B cell (primary cell): Measurements from ENCODE around the gene BDH1. TPM values are rescaled to one million over a fixed set of nuclear protein-coding genes. Genes with fewer than 3 reads are reported as not detected.
A peak's percentile ranks its signal among the peaks of the same experiment; 100 is the strongest.

ENCODE experiments used
- ATAC-seq: fragments of 200-7000 bp; cut with Tn5 transposase; one replicate; pipeline ENCODE4 v1.10.0; 2021; ENCODE audit warnings: low read depth, mild to moderate bottlenecking, moderate number of reproducible peaks, moderate library complexity
- CTCF ChIA-PET: fragments of 350-600 bp; sonication (Branson Sonifier 250); formaldehyde crosslinking; loops from one replicate; lab custom pipeline; 2021; ENCODE audit warnings: antibody characterized with exemption, inconsistent platforms; lab: Charles Lee
- POLR2A ChIA-PET: fragments of 350-600 bp; sonication (Branson Sonifier 250); formaldehyde crosslinking; loops from one replicate; lab custom pipeline; 2021; ENCODE audit warnings: antibody characterized with exemption; lab: Charles Lee
- DNase-seq: peaks from one replicate; pipeline ENCODE4 v3.0.0; 2013
- H2AFZ ChIP-seq: 2 replicates; pipeline ENCODE4 v1.6.1; 2012; ENCODE audit warnings: mild to moderate bottlenecking, low read depth, low read length; ENCODE audit not compliant: insufficient read depth, poor library complexity, severe bottlenecking
- H3K27ac ChIP-seq, 2 donors: 1 replicate in 1 of 2; 2 replicates in 1 of 2; pipeline ENCODE4 v1.5.1; 2012 to 2013; ENCODE audit warnings: low read length in 2 of 2, mild to moderate bottlenecking in 2 of 2, moderate library complexity in 1 of 2
- H3K27me3 ChIP-seq, 4 experiments: fragments of 200-600 bp in 1 of 4; sonication (generic) in 1 of 4; replicated peaks in 1 of 4; 1 replicate in 2 of 4; 2 replicates in 2 of 4; pipeline versions ENCODE4 v1.6.1 to v1.7.0; 2013 to 2016; ENCODE audit warnings: low read length in 3 of 4, mild to moderate bottlenecking in 2 of 4, mixed read lengths in 1 of 4, moderate library complexity in 1 of 4; ENCODE audit not compliant: insufficient read depth in 4 of 4, control insufficient read depth in 3 of 4; ENCODE audit errors: control extremely low read depth in 1 of 4
- H3K36me3 ChIP-seq, 2 experiments: replicated peaks in 1 of 2; 1 replicate in 1 of 2; 2 replicates in 1 of 2; pipeline versions ENCODE4 v1.6.1 to v1.7.1; 2013; ENCODE audit warnings: low read length in 1 of 2; ENCODE audit not compliant: insufficient read depth in 2 of 2, control insufficient read depth in 1 of 2; ENCODE audit errors: control extremely low read depth in 1 of 2, extremely low read depth in 1 of 2
- H3K4me1 ChIP-seq, 2 donors: fragments of 200-600 bp in 1 of 2; sonication (generic) in 1 of 2; 1 replicate in 1 of 2; 2 replicates in 1 of 2; pipeline versions ENCODE4 v1.5.1 to v1.6.1; 2013 to 2017; ENCODE audit warnings: low read length in 2 of 2; ENCODE audit not compliant: control insufficient read depth in 2 of 2, insufficient read depth in 2 of 2
- H3K4me2 ChIP-seq: replicated peaks from 2 replicates; pipeline ENCODE3; 2012; ENCODE audit warnings: mild to moderate bottlenecking, low read depth, low read length; ENCODE audit not compliant: poor library complexity, severe bottlenecking
- H3K4me3 ChIP-seq, 5 experiments: fragments of 200-600 bp in 1 of 5; sonication (generic) in 1 of 5; 1 replicate in 3 of 5; 2 replicates in 2 of 5; pipeline versions ENCODE4 v1.5.1 to v1.7.0; 2011 to 2016; ENCODE audit warnings: low read length in 4 of 5, mild to moderate bottlenecking in 4 of 5, low read depth in 2 of 5, control low read depth in 1 of 5, moderate library complexity in 1 of 5; ENCODE audit not compliant: insufficient read depth in 1 of 5; ENCODE audit errors: control extremely low read depth in 1 of 5, extremely low read depth in 1 of 5
- H3K79me2 ChIP-seq: fragments of 200-600 bp; sonication (generic); one replicate; pipeline ENCODE4 v1.6.0; 2016; ENCODE audit warnings: low read length; ENCODE audit not compliant: control insufficient read depth, insufficient read depth
- H3K9ac ChIP-seq: fragments of 200-600 bp; sonication (generic); 2 replicates; pipeline ENCODE4 v1.6.1; 2017; ENCODE audit warnings: mild to moderate bottlenecking, low read length, moderate library complexity
- H3K9me3 ChIP-seq, 3 donors: one replicate each; pipeline versions ENCODE4 v1.6.1 to v1.7.1; 2013; ENCODE audit warnings: low read length in 2 of 3; ENCODE audit not compliant: control insufficient read depth in 2 of 3, insufficient read depth in 1 of 3; ENCODE audit errors: control extremely low read depth in 1 of 3
- H4K20me1 ChIP-seq: 2 replicates; pipeline ENCODE4 v1.6.0; 2012; ENCODE audit warnings: mild to moderate bottlenecking, low read length; ENCODE audit not compliant: insufficient read depth, control insufficient read depth, poor library complexity, severe bottlenecking
- H3K27ac Mint-ChIP-seq: one replicate; pipeline ENCODE4 v1.8.0; 2021; ENCODE audit warnings: mixed read lengths
- H3K27me3 Mint-ChIP-seq: one replicate; pipeline ENCODE4 v1.8.0; 2021; ENCODE audit warnings: mixed read lengths
- H3K4me1 Mint-ChIP-seq: one replicate; pipeline ENCODE4 v1.8.0; 2021; ENCODE audit warnings: mixed read lengths
- H3K4me3 Mint-ChIP-seq: one replicate; pipeline ENCODE4 v1.8.0; 2021; ENCODE audit warnings: mixed read lengths
- H3K9me3 Mint-ChIP-seq: one replicate; pipeline ENCODE4 v1.8.0; 2022; ENCODE audit warnings: mixed read lengths; ENCODE audit not compliant: insufficient read depth
- EZH2 ChIP-seq: IDR thresholded peaks from 2 replicates; pipeline ENCODE4 v1.6.1; 2012; ENCODE audit warnings: borderline replicate concordance, low read depth, mild to moderate bottlenecking, moderate library complexity, low read length; ENCODE audit not compliant: insufficient read depth, poor library complexity, severe bottlenecking
- WGBS: methylation state at CpG from one replicate; pipeline ENCODE4 v1.1.5; 2013; ENCODE audit warnings: missing lambda C conversion rate; ENCODE audit not compliant: insufficient coverage; 5-methylcytosine and 5-hydroxymethylcytosine counted together
- intact Hi-C: fragments of 100-400 bp; cut with micrococcal nuclease; formaldehyde crosslinking; loops from one replicate; pipeline ENCODE4 v1.10.0; 2022
- polyA plus RNA-seq: library from polyadenylated mRNA; depleted of rRNA; stranded (reverse); fragments of >200 nt; gene quantifications from 2 replicates; pipeline ENCODE4 v1.2.3, GENCODE V29; 2012
- total RNA-seq, 2 donors: library from RNA; stranded (reverse); fragments of 120-200 nt in 1 of 2; gene quantifications; 1 replicate in 1 of 2; 2 replicates in 1 of 2; pipeline versions ENCODE4 v1.2.3 to v1.2.4, GENCODE V29; 2013 to 2022
- TF ChIP-seq, protein P1 (sequence below): fragments of 200-600 bp; IDR thresholded peaks from one replicate; pipeline ENCODE4 v1.8.0; 2022; ENCODE audit warnings: antibody characterized with exemption, mild to moderate bottlenecking

The BDH1 gene
- total and polyA plus RNA-seq, 2 donors (not counting 1 experiment from before 2014, with no cell fraction given) = 21.1 to 59.3 TPM

DNA sequence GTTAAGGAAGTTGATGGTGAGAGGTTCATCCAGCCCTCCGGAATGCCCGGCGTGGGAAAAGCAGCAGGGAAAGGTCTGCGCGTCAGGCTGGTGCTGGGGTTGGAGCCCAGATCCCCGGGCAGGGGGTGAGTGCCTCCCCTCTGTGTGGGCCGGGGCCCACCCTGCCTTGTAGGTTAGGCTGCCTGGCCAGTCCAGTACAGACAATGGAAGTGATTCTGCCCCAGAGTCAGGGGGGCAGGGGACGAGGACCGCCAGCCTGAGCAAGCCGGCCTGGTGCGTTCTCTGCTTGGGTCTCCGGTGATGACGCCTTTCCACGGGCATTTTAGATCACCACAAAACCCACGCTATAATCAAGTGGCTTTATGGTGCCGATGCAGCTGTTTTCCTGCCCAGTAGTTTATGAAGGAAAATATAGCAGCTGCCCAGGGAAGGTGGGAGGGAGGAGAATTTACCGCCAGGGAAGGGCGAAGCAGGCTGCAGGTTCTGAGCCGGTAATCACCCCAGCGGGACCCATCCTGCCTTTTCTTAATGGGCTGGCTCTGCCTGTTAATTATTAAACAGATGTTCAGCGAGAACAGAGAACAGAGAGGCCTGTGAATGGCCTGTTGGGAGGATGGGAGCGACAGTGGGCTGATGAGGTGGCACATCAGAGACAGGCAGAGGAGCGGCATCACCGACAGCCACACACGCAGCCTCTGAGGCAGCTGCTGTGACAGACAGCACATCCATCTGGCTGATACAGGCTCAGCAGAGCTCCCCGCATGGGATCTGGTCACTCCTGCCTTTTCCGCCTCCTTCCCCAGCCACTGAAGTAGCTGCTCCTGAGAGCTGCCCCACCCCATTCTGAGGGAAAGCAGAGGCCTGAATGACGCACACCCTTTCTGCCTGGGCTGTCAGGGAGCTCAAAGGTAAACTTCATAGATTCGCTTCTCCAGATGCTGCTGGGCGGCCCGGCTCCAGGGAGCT lies 35.2 kb downstream of the BDH1 start:
- ChIA-PET POLR2A (no interaction called here), CTCF (no interaction called here)
- no peak overlapping the region for H3K4me3 ChIP-seq
- H4K20me1 ChIP-seq = no peaks in the 10 kb centered on the region
- no peaks in the 10 kb centered on the region for H3K27me3 Mint-ChIP-seq
- peaks cover 0 to 23% (median 0%) of the 10 kb centered on the region in 3 donors for H3K9me3 ChIP-seq
- intact Hi-C loops = no loop called here
- peak overlapping the region; percentile 20 for H3K27ac Mint-ChIP-seq
- DNase-seq (no peak), ATAC-seq (no peak)
- no peaks in the 10 kb centered on the region for H3K79me2 ChIP-seq
- peaks cover 0 to 10% of the 10 kb centered on the region in 2 experiments for H3K36me3 ChIP-seq
- H3K27me3 ChIP-seq = no peaks in the 10 kb centered on the region
- no peak for TF ChIP-seq EZH2
- TF ChIP-seq, protein P1, sequence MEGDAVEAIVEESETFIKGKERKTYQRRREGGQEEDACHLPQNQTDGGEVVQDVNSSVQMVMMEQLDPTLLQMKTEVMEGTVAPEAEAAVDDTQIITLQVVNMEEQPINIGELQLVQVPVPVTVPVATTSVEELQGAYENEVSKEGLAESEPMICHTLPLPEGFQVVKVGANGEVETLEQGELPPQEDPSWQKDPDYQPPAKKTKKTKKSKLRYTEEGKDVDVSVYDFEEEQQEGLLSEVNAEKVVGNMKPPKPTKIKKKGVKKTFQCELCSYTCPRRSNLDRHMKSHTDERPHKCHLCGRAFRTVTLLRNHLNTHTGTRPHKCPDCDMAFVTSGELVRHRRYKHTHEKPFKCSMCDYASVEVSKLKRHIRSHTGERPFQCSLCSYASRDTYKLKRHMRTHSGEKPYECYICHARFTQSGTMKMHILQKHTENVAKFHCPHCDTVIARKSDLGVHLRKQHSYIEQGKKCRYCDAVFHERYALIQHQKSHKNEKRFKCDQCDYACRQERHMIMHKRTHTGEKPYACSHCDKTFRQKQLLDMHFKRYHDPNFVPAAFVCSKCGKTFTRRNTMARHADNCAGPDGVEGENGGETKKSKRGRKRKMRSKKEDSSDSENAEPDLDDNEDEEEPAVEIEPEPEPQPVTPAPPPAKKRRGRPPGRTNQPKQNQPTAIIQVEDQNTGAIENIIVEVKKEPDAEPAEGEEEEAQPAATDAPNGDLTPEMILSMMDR = no peak
- H3K4me1 Mint-ChIP-seq = peaks cover 10% of the 10 kb centered on the region
- WGBS = 88% methylated on average over 27 of the region's 31 CpGs
- H2AFZ ChIP-seq = no peak overlapping the region
- H3K9ac ChIP-seq = no peak overlapping the region
- H3K27ac ChIP-seq = no peak overlapping the region
- H3K4me2 ChIP-seq = no peak overlapping the region
- H3K4me3 Mint-ChIP-seq = no peak overlapping the region
- H3K9me3 Mint-ChIP-seq = no peaks in the 10 kb centered on the region
- H3K4me1 ChIP-seq = peaks cover 7 to 11% of the 10 kb centered on the region in 2 donors

DNA sequence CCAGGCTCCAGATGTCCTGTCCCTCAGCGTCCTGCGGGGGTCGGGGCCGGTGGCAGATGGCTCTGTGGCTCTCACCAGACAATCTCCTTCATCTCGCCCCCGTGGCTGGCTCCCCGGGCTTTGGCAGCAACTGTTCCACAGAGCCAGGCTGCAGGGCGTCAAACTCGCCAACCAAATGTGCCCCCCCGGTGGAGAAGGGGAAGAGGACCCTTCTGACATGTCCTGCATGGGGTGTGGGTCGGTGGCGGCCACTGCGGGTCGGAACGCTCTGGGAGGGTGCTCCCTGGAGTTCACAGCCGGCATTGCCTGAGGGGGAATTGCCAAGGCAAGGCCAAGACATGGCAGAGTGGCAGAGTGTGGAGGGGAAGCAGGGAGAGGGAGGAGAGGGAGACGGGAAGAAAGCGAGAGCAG lies 36.0 kb downstream of the BDH1 start:
- Histone ChIP-seq H3K36me3 (peaks cover 0 to 9% of the 10 kb centered on the region in 2 experiments), H3K4me3 (no peak overlapping the region), H3K4me1 (peaks cover 7 to 11% of the 10 kb centered on the region in 2 donors), H4K20me1 (no peaks in the 10 kb centered on the region), H2AFZ (no peak overlapping the region), H3K27me3 (no peaks in the 10 kb centered on the region), H3K9me3 (peaks cover 0 to 23% (median 0%) of the 10 kb centered on the region in 3 donors), H3K4me2 (no peak overlapping the region), H3K27ac (no peak overlapping the region), H3K79me2 (no peaks in the 10 kb centered on the region), H3K9ac (no peak overlapping the region)
- no peaks in the 10 kb centered on the region for H3K9me3 Mint-ChIP-seq
- ATAC-seq (no peak), DNase-seq (no peak)
- no peaks in the 10 kb centered on the region for H3K27me3 Mint-ChIP-seq
- POLR2A ChIA-PET = no interaction called here
- WGBS = 97% methylated on average over 14 of the region's 18 CpGs
- TF ChIP-seq EZH2 = no peak
- TF ChIP-seq, protein P1 = no peak
- CTCF ChIA-PET = no interaction called here
- no peak overlapping the region for H3K4me3 Mint-ChIP-seq
- intact Hi-C loops = no loop called here
- H3K27ac Mint-ChIP-seq = peak overlapping the region; percentile 20
- peaks cover 10% of the 10 kb centered on the region for H3K4me1 Mint-ChIP-seq
